ENCODE results near the gene GMDS. TPM values are rescaled to one million over a fixed set of nuclear protein-coding genes. Genes with fewer than 3 reads are reported as not detected.
A peak's percentile ranks its signal among the peaks of the same experiment; 100 is the strongest.

Gene GMDS
- total RNA-seq, 1 donor from 2014 or later, result 6.2 TPM

- no peak for DNase-seq (ENCODE audit: low read depth in 2 of 2)
Observed at GRCh38 chr6:1837826-1838225, 407.6 kb downstream of the GMDS start.

DNA sequence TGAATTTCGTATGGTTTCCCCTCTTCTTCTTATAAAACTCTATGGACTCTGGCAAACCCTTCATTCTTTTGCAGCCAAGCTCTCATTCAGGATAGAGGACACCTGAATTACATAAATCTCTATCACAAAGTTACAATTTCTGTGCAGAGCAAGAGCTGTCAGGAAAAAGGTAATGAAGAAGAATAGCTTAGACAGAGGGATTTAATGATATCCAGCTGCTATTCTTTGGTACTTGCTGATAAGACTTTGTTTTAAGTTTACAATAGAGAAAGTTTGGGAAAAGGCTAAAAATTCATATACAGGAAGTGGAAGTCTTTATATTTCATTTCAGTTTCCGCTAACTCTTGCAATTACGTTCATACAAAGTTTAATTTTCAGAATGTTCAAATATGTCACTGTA is 408.7 kb downstream of the GMDS start:
- no peak for DNase-seq (ENCODE audit: low read depth in 2 of 2)

- DNase-seq (ENCODE audit: low read depth in 2 of 2), result no peak
Observed at GRCh38 chr6:1834646-1835516, 410.5 kb downstream of the GMDS start.

DNA sequence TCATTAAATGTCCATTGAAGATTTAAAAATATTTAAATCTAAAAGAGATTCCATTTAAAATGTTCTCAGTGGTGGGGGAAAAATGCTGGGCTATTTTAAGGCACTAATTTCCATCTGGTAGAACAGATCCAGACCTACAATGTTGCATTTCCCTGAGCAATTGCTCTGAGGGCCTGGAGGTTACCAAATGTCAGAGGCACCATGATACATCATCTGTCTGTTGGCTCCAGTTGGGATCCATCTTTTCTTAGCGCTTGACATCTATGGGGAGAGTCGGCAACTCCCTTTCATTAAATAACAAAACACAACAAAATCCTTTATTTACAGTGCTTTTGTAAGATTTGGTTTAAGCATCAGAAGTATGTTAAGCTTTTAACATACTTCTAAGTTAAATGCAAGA is 411.2 kb downstream of the GMDS start:
- no peak for DNase-seq (ENCODE audit: low read depth in 2 of 2)

DNA sequence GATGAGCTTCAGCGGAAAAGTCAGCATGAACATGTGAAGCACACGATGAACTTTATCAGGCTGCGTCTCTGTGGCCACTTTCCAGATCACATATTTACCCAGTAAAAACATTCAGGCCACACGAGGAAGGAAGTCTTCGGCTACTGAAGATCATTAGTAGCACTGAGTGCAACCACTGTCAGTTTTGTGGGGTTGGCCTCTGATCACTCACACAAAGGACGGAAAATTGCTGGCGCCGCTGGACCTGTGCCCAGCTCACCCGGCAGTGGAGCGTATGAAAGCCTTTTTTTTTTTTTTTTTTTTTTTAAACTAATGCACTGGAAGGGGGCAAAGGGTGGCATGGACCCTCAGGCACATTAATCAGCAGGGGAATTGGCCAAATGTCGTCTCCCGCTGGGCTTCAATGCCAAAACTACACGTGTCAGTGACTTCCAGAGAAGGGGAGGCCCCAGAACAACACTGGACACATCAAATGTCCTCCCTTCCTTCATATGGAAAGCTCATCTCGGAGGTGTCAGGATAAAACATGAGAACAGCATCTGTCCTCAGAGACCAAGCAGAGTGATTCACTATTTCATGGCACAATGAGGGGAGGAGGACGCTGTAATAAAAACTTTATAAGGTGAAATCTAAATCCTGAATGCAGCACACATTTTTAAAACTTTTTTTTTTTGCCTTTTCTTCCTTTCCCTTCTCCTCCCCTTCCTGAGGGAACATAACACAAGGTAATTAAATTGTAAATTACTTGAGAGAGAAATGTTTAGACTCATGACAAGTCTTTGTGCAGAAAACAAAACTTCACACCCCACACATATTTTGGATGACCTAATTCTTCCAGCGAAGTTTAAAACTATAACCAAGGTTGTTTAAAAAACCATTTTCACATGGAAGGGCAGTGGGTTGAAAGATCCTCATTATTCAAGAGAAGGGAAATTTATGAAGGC is 412.3 kb downstream of the GMDS start:
- DNase-seq (ENCODE audit: low read depth in 2 of 2), result peak; percentile 89 to 94

- no peak for DNase-seq (ENCODE audit: low read depth in 2 of 2)
Observed at GRCh38 chr6:1832358-1832757, 413.0 kb downstream of the GMDS start.

DNA sequence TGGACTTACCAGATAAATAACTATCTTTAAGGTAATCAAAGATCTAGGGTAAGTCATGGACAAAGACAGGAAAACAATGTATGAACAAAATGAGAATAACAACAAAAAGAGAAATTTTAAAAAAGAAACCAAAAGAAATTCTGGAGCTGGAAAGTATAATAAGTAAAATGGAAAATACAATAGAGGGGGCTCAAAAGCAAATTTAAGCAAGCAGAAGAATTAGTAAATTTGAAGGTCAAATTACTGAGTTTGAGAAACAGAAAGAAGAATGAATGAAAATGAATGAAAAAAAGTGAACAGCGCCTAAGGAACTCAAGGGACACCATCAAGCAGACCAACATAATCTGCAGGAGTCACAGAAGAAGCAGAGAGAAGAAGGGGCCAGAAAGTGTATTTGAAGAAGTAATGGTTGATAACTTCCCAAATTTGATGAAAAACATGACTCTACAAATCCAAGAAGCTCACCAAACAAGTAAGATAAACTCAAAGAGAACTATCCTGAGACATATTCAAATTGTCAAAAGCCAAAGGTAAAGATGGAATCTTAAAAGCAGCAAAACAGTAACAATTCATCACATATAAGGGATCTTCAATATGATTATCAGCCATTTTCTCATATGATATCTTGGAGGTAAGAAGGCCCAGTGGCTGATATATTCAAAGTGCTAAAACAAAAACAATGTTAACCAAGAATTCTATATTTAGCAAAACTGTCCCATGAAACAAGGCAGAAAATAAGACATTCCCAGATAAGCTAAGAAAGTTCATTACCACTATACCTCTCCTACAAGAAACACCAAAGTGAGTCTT is 417.2 kb downstream of the GMDS start:
- no peak for DNase-seq (ENCODE audit: low read depth in 2 of 2)

- DNase-seq (ENCODE audit: low read depth in 2 of 2), result no peak
Observed at GRCh38 chr6:1825926-1826325, 419.5 kb downstream of the GMDS start.

DNA sequence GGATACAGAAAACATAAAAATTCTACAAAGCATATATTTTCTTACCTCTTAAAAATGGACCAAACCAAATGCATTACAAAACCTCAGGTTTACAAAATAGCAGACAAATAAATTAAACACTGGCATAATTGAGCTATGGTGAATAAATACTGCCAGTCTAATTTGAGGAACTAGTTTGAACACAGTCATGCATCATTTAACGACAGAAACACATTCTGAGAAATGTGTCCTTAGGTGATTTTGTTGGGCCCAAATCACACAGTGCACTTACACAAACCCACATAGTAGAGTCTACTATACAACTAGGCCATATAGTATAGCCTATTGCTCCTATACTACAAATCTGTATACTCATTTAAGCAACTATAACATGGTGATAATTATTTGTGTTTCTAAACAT is 420.1 kb downstream of the GMDS start:
- no peak for DNase-seq (ENCODE audit: low read depth in 2 of 2)

GRCh38 chr6:1821513-1822183 is 423.8 kb downstream of the GMDS start:
- DNase-seq (ENCODE audit: low read depth in 2 of 2), result peak; percentile 80 to 85

GRCh38 chr6:1821164-1821512 is 424.3 kb downstream of the GMDS start:
- DNase-seq (ENCODE audit: low read depth in 2 of 2), result no peak

GRCh38 chr6:1820714-1821113 is 424.7 kb downstream of the GMDS start:
- no peak for DNase-seq (ENCODE audit: low read depth in 2 of 2)

DNA sequence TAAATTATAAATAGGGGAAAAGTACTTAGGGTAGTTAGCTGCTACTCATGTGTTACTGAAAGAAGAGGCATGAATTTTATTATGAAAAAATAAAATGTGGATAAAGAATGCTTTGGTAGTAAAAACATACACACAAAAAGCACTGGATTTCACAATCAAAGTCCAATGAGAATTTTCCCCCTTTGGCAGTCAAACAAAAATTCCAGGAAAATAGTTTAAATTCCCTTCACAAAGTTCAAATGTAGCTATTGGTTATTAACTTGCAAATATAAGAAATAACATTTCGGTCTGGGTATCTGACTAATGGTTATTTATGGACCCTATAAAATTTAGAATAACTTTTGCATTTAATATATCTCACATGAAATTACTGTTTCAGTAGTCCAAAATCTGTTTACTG is 425.2 kb downstream of the GMDS start:
- peak; percentile 26 to 69 for DNase-seq (ENCODE audit: low read depth in 2 of 2)

GRCh38 chr6:1819007-1819406 is 426.4 kb downstream of the GMDS start:
- no peak for DNase-seq (ENCODE audit: low read depth in 2 of 2)

- peak in 1 of 2 donors; percentile 80 for DNase-seq (ENCODE audit: low read depth in 2 of 2)
Observed at GRCh38 chr6:1817033-1817761, 428.2 kb downstream of the GMDS start.

DNA sequence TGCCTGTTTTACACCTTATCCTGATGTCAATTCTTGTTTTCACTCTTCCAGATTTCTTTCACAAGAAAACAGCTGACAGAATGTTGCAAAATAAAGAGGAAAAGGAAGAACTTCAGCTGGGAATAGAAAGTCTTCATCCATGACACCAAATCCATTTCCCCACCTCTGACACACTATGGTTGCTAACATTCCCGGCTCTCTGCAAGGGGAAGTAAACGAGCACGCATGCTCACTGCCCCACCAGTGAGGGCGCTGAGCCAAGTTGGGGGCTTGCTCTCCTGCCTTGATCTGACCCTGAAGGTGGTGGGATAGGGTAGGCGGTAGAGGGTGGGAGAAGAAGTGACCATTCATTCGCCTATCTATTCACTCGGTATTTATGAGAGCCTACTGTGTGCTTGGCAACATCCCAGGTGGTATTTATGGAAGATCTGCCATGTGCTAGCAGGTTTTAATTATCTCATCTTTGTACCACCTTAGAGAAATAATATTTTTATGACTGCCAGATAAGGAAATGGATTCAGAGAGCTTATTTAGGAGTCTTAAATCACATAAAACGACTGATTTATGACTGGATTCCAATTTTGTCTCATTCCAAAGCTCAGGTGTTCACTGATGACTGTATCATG is 429.5 kb downstream of the GMDS start:
- no peak for DNase-seq (ENCODE audit: low read depth in 2 of 2)

DNA sequence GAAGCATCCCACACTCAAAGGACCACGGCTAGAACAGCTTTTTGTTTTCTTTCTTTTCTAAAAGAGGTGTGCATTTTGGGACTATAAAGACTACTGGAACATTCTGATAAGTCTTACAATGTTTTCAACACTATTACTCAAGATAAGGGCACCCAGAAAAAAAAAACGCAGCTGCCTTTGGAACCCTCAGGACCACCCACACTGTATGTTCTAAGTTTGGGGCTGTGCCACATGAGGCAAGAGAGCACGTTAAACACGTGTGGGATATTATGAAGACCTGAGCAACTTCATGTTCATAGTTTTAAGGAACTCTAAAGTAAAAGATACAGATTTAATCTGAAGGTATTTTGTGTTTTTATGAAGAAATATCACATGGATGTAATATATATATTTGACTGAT is 431.1 kb downstream of the GMDS start:
- DNase-seq (ENCODE audit: low read depth in 2 of 2), result no peak

- DNase-seq (ENCODE audit: low read depth in 2 of 2), result no peak
Observed at GRCh38 chr6:1812487-1812886, 432.9 kb downstream of the GMDS start.

- DNase-seq (ENCODE audit: low read depth in 2 of 2), result no peak
Observed at GRCh38 chr6:1812034-1812433, 433.4 kb downstream of the GMDS start.

- no peak for DNase-seq (ENCODE audit: low read depth in 2 of 2)
Observed at GRCh38 chr6:1810880-1811279, 434.5 kb downstream of the GMDS start.

Measured in dermis microvascular lymphatic vessel endothelial cell (primary cell).